ENCODE results near the gene WDR88.

DNA sequence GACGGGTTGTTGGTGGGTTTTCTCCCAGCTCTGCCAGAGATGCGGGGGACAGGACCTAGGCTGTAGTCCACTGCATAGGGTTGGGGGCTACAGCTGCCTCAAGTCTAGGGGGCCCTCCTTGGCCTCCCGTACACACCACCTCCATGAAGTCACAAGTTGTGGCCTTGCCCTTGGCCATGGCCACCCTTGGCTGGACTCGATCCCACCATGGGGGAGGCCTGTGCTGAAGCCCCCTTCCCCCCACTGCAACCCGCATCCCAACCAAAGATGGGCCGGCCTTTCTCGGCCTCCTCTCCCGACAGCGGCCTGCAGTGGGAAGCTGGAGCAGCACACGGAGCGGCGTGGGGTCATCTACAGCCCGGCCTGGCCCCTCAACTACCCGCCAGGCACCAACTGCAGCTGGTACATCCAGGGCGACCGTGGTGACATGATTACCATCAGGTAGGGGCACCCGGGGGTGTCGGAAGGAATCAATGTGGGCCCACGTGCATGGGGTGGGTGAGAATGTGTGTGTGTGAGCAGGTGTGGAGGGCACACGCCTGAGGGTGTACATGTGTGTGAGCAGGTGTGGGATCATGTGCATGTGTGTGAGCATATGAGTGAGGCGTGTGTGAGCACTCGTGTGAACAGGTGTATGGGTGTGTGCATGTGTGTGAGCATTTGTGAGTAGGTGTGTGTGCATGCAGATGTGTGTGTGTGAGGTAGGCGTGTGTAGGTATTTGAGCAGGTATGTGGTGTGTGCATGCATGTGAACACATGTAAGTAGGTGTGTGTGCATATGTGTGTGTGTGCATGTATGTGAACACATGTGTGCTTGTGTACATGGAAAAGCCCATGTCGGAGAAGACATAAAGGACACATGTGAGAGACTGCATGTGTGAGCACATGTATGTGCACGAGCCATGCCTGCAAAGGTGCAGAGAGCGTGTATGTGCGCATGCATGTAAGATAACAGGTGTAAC is 70.9 kb downstream of the WDR88 start:
- TF ChIP-seq, protein P1, sequence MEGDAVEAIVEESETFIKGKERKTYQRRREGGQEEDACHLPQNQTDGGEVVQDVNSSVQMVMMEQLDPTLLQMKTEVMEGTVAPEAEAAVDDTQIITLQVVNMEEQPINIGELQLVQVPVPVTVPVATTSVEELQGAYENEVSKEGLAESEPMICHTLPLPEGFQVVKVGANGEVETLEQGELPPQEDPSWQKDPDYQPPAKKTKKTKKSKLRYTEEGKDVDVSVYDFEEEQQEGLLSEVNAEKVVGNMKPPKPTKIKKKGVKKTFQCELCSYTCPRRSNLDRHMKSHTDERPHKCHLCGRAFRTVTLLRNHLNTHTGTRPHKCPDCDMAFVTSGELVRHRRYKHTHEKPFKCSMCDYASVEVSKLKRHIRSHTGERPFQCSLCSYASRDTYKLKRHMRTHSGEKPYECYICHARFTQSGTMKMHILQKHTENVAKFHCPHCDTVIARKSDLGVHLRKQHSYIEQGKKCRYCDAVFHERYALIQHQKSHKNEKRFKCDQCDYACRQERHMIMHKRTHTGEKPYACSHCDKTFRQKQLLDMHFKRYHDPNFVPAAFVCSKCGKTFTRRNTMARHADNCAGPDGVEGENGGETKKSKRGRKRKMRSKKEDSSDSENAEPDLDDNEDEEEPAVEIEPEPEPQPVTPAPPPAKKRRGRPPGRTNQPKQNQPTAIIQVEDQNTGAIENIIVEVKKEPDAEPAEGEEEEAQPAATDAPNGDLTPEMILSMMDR (conservative IDR thresholded peaks at IDR 0.05; ENCODE audit: low read depth, low read length): no peak
- TF ChIP-seq, protein P2, sequence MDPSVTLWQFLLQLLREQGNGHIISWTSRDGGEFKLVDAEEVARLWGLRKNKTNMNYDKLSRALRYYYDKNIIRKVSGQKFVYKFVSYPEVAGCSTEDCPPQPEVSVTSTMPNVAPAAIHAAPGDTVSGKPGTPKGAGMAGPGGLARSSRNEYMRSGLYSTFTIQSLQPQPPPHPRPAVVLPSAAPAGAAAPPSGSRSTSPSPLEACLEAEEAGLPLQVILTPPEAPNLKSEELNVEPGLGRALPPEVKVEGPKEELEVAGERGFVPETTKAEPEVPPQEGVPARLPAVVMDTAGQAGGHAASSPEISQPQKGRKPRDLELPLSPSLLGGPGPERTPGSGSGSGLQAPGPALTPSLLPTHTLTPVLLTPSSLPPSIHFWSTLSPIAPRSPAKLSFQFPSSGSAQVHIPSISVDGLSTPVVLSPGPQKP (IDR thresholded peaks at IDR 0.05; ENCODE audit: borderline replicate concordance, low read depth, low read length): no peak
- TF ChIP-seq POLR2A (IDR thresholded peaks at IDR 0.05; ENCODE audit: low read depth, low read length) (no peak), BHLHE40 (IDR thresholded peaks at IDR 0.05; ENCODE audit: low read depth, low read length) (no peak), MXI1 (IDR thresholded peaks at IDR 0.05; ENCODE audit: borderline replicate concordance, low read depth, low read length) (no peak), CEBPB (IDR thresholded peaks at IDR 0.05; ENCODE audit: low read depth, low read length) (no peak), RAD21 (IDR thresholded peaks at IDR 0.05; ENCODE audit: low read length) (no peak), SMC3 (IDR thresholded peaks at IDR 0.05; ENCODE audit: low read depth, low read length) (no peak), RFX5 (IDR thresholded peaks at IDR 0.05; ENCODE audit: low read depth, low read length) (no peak), RCOR1 (IDR thresholded peaks at IDR 0.05; ENCODE audit: insufficient replicate concordance, low read length) (no peak), MAFK (IDR thresholded peaks at IDR 0.05; ENCODE audit: low read depth, low read length) (no peak), FOS (IDR thresholded peaks at IDR 0.05; ENCODE audit: low read depth, low read length) (no peak)
- TF ChIP-seq, protein P3, sequence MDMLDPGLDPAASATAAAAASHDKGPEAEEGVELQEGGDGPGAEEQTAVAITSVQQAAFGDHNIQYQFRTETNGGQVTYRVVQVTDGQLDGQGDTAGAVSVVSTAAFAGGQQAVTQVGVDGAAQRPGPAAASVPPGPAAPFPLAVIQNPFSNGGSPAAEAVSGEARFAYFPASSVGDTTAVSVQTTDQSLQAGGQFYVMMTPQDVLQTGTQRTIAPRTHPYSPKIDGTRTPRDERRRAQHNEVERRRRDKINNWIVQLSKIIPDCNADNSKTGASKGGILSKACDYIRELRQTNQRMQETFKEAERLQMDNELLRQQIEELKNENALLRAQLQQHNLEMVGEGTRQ (IDR thresholded peaks at IDR 0.05; ENCODE audit: low read depth, low read length): no peak

All from IMR-90 (cell line).